IPS DF 4.7 (cell line): ENCODE measurements around the gene MPI.
"Not testable (repeated sequence)": the region's sequence is repeated elsewhere in the genome, so short reads cannot be mapped to it uniquely, and the experiment has no call there.

Source experiments
- DNase-seq: peaks from one replicate; pipeline ENCODE4 v3.0.0-alpha.2; 2013; ENCODE audit warnings: low spot score; ENCODE audit errors: extremely low read depth

MPI gene

DNA sequence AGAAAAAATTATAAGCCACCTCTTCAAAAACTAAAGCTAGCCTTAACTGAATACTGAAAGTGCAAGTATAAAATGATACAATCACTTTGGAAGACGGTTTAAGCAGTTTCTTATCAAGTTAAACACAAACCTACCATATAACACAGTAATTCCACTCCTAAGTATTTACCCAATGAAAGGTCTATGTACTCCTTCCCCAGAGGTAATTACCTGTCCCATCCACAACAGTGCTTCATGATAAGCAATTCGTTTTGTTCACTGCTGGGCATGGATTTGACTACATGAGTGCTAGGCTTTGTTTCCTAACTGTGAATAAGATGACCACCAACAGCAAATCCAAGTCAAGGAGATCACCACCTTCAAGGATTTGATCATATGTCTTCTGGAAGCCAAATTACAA, 43.7 kb downstream of the MPI start:
- no peak for DNase-seq

DNA sequence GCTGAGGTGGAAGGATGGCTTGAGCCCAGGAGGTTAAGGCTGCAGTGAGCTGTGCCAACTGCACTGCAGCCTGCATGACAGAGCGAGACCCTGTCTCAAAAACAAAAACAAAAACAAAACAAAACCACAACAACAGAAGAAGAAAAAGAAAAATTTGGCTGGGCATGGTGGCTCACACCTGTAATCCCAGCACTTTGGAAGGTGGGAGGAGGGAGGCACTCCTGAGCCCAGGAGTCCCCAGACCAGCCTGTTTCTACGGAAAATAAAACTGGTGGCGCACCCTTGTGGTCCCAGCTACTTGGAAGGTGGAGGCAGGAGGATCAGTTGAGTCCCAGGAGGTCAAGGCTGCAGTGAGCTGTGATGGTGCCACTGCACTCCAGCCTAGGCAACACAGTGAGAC, 45.4 kb downstream of the MPI start:
- DNase-seq = not testable (repeated sequence)

DNA sequence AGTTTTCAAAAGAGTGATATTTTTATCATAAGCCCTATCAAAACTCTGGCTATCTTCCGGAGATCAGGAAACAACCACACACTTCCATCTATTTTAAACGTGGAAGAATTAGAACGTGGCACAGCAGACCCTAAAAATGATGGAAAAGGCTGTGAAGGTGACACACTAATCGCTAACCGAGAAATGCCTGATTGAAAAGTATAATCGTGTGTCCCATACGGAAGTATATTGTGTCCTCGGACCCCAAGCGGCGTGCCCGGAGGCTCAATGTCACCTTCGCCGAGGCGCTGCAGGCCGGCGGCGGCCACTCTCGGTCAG, 47.4 kb downstream of the MPI start:
- no peak for DNase-seq

DNA sequence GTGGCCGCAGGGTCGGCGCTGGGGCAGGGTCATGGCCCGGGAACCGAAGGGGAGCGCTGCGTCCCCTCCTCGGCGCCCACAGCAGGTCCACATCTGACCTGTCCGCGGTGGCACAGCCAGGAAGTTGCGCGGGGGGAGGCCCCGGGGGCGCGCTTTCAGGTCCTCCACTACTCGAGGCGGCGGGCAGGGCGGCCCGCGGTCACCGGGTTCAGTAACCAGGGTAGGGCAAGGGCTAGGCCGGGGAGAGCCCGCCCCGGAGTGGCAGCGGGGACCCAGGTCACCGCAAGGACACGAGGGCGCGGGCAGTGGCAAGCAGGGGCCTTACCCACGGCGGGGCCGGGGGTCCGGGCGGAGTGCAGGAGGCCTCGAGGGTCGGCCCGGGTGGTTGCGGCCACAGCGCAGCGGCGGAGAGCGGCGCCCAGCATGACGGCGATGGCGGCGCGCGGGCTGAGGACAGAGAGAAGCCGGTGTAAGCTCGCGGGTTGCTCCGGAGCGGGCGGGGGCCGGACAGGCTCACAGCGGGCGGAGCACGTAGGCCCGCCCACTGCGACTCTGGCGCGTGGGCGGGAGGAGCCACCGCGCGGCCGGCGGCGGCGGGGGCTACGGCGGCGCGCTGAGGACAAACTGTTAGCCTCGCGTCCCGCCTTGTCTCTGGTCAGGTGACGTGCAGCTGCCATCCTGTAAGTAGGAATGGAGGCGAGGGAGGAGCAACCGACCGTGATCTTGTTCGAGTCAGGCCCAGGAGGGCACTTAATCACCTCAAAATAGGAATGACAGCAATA, 47.9 kb downstream of the MPI start, which contains the start of gene COX5A:
COX5A (minus strand) TSS at position 484 of the 782 bp plus-strand sequence; CDS start at position 425, 59 bp downstream.
- no peak for DNase-seq

DNA sequence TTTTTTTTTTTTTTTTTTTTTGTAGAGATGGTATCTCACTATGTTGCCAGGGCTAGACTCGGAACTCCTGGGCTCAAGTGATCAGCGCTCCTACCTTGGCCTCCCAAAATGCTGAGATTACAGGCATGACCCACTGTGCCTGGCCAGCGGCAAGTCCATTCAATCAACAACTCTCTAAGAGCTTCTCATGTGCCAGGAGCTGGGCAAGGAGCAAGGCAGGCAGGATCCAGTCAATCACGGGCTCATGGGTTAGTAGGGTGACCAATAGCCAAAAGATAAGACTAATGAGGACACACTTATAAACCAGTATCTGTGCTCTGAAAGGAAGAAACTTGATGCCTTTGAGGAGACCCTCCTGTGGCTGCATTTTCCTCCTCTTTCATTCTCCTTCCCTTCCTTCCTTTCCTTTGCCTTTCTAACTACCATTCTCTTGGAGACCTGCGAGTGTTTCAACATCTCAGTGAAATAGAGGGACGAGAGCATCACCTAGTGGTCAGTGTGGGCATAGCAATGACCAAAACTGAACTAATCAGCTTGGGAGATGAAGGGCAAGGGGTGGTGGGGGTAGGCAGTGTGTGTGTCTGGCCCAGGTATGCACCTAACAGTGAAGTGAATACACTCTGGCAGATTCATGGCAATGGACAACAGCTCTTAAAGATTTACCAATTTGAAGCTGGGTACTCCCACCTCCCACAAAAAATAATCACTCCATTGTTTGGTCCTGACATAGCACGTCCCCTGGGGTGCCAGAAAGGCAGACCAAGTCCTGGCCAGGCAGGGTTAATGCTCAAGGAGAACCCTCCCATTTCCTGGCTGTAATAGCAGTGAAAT, 60.5 kb downstream of the MPI start:
- no peak for DNase-seq

DNA sequence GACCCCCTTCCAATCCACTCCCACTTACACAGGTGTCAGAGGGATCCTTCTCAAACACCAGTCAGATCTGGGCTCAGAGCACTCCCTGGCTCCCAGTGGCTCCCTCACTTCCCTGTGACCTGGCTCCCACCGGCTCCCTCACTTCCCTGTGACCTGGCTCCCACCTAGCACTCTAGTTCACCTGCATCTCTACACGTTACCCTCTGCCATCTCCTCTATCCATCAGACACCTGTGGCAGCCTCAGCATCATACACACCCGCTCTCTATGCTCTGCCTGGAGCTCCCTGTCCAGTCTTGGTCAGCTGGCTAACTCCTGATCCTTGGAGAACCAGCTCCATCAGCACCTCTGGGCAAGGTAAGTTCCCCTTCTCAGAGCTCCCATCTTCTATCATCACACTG, 61.2 kb downstream of the MPI start:
- no peak for DNase-seq
